ENCODE data around the gene CNDP2.
A peak's percentile ranks its signal among the peaks of the same experiment; 100 is the strongest.
"Not testable (repeated sequence)": the region's sequence is repeated elsewhere in the genome, so short reads cannot be mapped to it uniquely, and the experiment has no call there.

The CNDP2 gene

GRCh38 chr18:74473976-74474640, 22.1 kb upstream of the CNDP2 start:
- DNase-seq: no peak

GRCh38 chr18:74476140-74476539, 20.0 kb upstream of the CNDP2 start:
- no peak for DNase-seq

- peak; percentile 22 to 53 for DNase-seq
These were observed 18.4 kb upstream of the CNDP2 start for GRCh38 chr18:74477771-74478170.

- no peak for DNase-seq
These were observed 17.8 kb upstream of the CNDP2 start for GRCh38 chr18:74478316-74478715.

- peak; percentile 57 to 64 for DNase-seq
These were observed 17.3 kb upstream of the CNDP2 start for GRCh38 chr18:74478880-74479279.

GRCh38 chr18:74479486-74480148, 16.5 kb upstream of the CNDP2 start:
- DNase-seq: peak; percentile 44 to 47

GRCh38 chr18:74480149-74480651, 16.0 kb upstream of the CNDP2 start:
- DNase-seq: no peak

- DNase-seq: no peak
These were observed 13.5 kb upstream of the CNDP2 start for GRCh38 chr18:74482697-74483096.

- no peak for DNase-seq
These were observed 9.9 kb upstream of the CNDP2 start for GRCh38 chr18:74486119-74486849.

GRCh38 chr18:74488354-74488753, 7.8 kb upstream of the CNDP2 start:
- DNase-seq: no peak

- DNase-seq: no peak
These were observed 7.3 kb upstream of the CNDP2 start for GRCh38 chr18:74488864-74489263.

GRCh38 chr18:74489676-74490075, 6.5 kb upstream of the CNDP2 start:
- DNase-seq: no peak

GRCh38 chr18:74492259-74492658, 3.9 kb upstream of the CNDP2 start:
- no peak for DNase-seq

- DNase-seq: peak; percentile 57 to 72
These were observed 2.5 kb upstream of the CNDP2 start for GRCh38 chr18:74493689-74494088.

- no peak for DNase-seq
These were observed 1.6 kb upstream of the CNDP2 start for GRCh38 chr18:74494514-74494913.

- peak; percentile 42 to 59 for DNase-seq
These were observed 553 bp downstream of the CNDP2 start for GRCh38 chr18:74496508-74497323.

GRCh38 chr18:74497324-74497676, 1.1 kb downstream of the CNDP2 start:
- DNase-seq: no peak

- DNase-seq: peak in 1 of 2 donors; percentile 42
These were observed 1.6 kb downstream of the CNDP2 start for GRCh38 chr18:74497778-74498177.

GRCh38 chr18:74498712-74499627, 2.8 kb downstream of the CNDP2 start:
- peak; percentile 75 to 82 for DNase-seq

- DNase-seq: peak; percentile 79 to 86
These were observed 3.5 kb downstream of the CNDP2 start for GRCh38 chr18:74499633-74500032.

- peak in 1 of 2 donors; percentile 73 for DNase-seq
These were observed 4.2 kb downstream of the CNDP2 start for GRCh38 chr18:74500372-74500771.

- not testable (repeated sequence) for DNase-seq
These were observed 4.6 kb downstream of the CNDP2 start for GRCh38 chr18:74500774-74501173.
